ENCODE results near the gene CLRN3. TPM values are rescaled to one million over a fixed set of nuclear protein-coding genes. Genes with fewer than 3 reads are reported as not detected.

The CLRN3 gene
- total RNA-seq, 4 donors from 2014 or later: not detected

DNA sequence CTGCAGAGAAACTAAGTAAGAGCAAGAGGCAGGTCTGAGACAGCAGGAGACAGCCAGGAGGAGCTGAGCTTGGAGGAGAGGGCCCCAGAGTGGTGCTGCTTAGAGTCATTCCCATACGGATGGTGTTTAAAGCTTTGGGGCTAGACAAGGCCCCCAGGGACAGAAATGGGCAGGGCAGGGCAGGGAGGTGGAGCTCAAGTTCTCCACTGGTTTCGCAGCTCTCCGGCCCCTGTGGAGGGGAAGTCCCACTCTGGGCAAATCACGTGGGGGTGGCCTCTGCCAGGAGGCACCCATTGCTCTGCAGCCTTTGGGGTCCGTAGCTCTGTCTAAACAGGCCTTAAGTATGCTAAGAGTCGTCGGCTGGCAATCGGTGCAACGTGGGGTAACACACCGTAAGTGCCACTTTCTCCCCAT lies 13.1 kb upstream of the CLRN3 start:
- TF ChIP-seq, protein P1, sequence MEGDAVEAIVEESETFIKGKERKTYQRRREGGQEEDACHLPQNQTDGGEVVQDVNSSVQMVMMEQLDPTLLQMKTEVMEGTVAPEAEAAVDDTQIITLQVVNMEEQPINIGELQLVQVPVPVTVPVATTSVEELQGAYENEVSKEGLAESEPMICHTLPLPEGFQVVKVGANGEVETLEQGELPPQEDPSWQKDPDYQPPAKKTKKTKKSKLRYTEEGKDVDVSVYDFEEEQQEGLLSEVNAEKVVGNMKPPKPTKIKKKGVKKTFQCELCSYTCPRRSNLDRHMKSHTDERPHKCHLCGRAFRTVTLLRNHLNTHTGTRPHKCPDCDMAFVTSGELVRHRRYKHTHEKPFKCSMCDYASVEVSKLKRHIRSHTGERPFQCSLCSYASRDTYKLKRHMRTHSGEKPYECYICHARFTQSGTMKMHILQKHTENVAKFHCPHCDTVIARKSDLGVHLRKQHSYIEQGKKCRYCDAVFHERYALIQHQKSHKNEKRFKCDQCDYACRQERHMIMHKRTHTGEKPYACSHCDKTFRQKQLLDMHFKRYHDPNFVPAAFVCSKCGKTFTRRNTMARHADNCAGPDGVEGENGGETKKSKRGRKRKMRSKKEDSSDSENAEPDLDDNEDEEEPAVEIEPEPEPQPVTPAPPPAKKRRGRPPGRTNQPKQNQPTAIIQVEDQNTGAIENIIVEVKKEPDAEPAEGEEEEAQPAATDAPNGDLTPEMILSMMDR (IDR thresholded peaks at IDR 0.05; ENCODE audit: low read depth): no peak

DNA sequence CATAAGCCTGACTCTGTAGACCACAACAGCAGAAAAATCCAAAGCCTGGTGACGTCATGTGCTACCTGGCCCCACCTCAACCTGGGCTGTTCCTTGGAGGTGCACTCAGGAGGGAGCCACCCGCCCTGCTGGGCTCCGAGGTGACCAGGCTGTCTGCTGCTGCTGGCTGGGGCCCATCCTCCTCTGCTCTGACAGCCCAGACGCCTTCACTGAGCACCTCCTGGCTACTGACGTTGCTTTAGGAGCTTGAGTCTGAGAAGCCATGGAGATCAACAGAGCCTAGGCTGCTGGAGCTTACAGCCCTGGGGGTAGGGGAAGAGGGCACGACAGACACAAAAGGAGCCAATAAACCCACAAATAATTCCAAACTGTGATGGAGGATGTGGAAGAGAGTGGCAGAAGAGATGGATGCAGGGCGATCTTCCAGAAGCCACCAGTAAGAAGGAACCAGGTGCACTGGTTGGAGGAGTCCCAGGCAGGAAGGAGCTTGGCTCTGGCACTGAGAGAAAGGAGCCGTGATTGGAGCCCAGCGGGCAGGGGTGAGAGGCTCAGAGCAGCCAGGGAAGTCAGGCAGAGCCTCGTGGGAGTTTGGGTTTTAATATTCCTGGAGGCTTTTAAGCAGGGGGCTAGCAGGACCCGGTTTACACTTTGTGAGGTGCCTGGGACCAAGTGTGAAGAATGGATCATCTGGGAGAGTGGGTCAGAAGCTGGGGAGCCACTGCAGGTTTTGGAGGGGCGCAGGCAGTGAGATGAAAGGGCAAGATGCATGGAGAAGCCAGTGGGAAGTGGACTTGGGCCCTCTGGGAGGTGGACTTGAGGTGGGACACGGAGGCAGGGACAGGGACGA lies 12.5 kb upstream of the CLRN3 start:
- TF ChIP-seq, protein P1 (IDR thresholded peaks at IDR 0.05; ENCODE audit: low read depth): no peak

DNA sequence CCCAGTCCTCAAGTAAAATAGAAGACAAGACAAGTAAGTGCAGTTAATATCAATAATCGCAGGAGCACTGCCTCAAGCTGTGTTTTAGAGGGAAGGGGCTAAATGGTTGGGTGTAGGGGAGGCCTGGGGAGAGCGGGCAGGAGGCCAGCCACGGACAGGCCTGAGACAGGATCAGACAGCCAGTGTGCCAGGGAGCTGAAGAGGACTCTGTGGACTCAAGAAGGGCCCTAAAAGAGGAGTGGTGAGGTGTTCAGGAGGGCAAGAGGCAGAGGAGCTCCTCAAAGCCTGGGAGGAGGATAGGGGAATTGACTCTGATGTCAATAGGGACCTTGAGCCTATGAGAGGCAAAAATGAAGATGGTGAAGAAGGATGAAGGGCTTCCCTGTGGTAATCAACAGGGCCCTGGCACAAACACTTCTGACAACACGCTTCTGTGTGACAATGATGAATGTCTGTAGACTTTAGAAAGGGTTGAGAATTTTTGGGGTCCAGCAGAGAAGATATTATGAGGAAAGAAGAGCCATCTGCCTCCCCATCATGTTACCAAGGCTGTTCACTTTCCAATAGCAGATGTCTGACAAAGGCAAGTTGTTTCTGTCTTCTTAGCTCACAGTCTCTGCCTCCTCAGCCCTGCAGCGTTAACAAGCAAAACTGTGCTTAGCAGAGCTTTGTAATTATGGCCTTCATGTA lies 11.7 kb upstream of the CLRN3 start:
- TF ChIP-seq, protein P1 (IDR thresholded peaks at IDR 0.05; ENCODE audit: low read depth): no peak

DNA sequence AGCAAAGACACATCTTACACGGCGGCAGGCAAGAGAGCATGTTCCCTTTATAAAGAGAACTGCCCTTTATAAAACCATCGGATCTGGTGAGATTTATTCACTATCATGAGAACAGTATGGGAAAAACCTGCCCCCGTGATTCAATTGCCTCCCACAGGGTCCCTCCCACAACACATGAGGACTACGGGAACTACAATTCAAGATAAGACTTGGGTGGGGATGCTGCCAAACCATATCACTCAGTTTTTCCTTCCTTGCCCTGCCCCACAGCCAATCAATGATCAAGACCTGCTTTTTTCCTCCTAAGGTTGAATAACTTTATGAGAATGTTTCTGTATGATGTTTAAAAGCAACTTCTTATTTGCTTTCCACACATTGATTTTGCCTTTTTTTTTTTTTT lies 11.0 kb upstream of the CLRN3 start:
- TF ChIP-seq, protein P1 (IDR thresholded peaks at IDR 0.05; ENCODE audit: low read depth): no peak

DNA sequence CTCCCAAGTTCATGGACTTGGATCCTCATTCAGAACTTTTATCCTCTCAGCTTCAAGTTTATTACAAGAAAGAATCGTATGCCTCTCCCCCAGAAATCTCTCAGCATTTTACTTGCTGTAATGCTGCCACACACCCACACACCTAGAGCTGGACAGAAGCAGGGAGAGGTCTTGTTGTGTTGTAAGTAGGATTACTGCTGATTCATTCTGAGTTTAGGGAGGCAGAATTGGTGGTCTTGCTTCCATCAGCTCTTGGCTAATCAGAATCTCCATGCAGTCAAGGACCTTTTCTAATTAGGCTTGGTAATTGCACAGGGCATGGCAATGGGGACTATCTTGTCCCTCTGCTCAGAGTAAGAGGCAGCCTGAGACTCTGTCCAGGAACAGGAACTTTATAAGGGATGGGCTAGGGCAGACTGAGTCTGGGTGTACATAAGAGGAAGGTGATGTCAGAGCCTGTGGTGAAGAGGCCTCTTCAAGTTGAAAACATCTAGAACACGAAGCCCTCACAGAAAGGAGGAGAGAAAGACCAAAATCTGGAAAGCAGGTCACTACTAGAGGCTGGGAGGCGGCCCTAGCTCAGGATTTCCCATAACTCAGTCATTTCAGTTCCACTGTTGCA lies 7.1 kb upstream of the CLRN3 start:
- TF ChIP-seq, protein P1 (IDR thresholded peaks at IDR 0.05; ENCODE audit: low read depth): no peak

DNA sequence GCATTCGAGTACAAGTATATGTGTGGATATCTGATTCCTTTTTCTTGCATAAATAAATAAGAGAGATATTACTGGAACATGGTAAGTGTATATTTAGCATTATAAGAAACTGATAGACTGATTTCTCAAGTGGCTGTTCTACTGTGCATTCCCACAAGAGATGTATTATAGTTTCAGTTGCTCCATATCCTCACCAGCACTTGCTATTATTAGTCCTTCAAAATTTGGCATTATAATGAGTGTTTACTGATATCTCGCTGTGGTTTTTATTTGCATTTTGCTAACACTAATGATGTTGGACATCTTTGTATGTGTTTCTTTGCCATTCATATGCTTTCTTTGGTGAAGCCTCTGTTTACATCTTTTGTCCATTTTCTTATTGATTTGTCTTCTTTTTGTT lies 4.4 kb upstream of the CLRN3 start:
- TF ChIP-seq, protein P1 (IDR thresholded peaks at IDR 0.05; ENCODE audit: low read depth): no peak

DNA sequence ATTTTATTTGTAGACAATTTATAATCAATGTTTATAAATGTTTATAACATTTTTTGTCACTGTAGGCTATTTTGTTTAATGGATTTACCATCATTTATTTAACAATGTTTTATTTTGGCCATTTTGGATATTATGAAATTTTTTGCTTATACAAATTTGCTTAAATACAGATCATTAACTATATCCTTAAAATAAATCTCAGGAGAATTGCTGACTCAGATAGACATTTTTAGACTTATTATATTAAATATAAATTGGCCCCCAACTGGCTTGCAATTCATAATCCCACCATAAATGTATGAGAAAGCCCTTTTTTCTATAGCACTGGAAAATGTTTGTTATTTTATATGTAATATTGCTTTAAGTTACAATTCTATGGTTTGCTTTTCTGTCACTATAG lies 3.8 kb upstream of the CLRN3 start:
- TF ChIP-seq, protein P1 (IDR thresholded peaks at IDR 0.05; ENCODE audit: low read depth): no peak

Data from subcutaneous adipose tissue (tissue), 4 donors.